Ishikawa (cell line): ENCODE data around the gene ACOXL.

ENCODE experiments used
- CEBPB ChIP-seq: IDR thresholded peaks from 2 replicates; pipeline ENCODE4 v1.6.1; 2012
- CREB1 ChIP-seq: IDR thresholded peaks from 2 replicates; pipeline ENCODE4 v1.6.1; 2012; ENCODE audit warnings: low read depth
- EGR1 ChIP-seq: IDR thresholded peaks from 2 replicates; pipeline ENCODE4 v1.6.1; 2012
- EP300 ChIP-seq: IDR thresholded peaks from 2 replicates; pipeline ENCODE4 v1.6.1; 2012; ENCODE audit warnings: borderline replicate concordance
- FOXM1 ChIP-seq: IDR thresholded peaks from 2 replicates; pipeline ENCODE4 v1.6.1; 2012; ENCODE audit warnings: low read depth, borderline replicate concordance
- MAX ChIP-seq: IDR thresholded peaks from 2 replicates; pipeline ENCODE4 v1.6.1; 2012
- NFIC ChIP-seq: IDR thresholded peaks from 2 replicates; pipeline ENCODE4 v1.6.1; 2012
- RAD21 ChIP-seq: IDR thresholded peaks from 2 replicates; pipeline ENCODE4 v1.6.1; 2012; ENCODE audit warnings: low read depth
- REST ChIP-seq: IDR thresholded peaks from 2 replicates; pipeline ENCODE4 v1.6.1; 2012; ENCODE audit warnings: low read depth, mild to moderate bottlenecking
- TAF1 ChIP-seq: IDR thresholded peaks from 2 replicates; pipeline ENCODE4 v1.6.1; 2012; ENCODE audit warnings: low read depth, mild to moderate bottlenecking
- TCF12 ChIP-seq: IDR thresholded peaks from 2 replicates; pipeline ENCODE4 v1.6.1; 2012; ENCODE audit warnings: low read depth
- TEAD4 ChIP-seq: IDR thresholded peaks from 2 replicates; pipeline ENCODE4 v1.6.1; 2012
- USF1 ChIP-seq: IDR thresholded peaks from 2 replicates; pipeline ENCODE4 v1.6.1; 2012
- YY1 ChIP-seq: IDR thresholded peaks from 2 replicates; pipeline ENCODE4 v1.6.1; 2012; ENCODE audit warnings: low read depth
- ZBTB7A ChIP-seq: IDR thresholded peaks from 2 replicates; pipeline ENCODE4 v1.6.1; 2012; ENCODE audit warnings: low read depth

ACOXL gene

GRCh38 chr2:110783196-110783873 is 51.0 kb downstream of the ACOXL start:
- no peak for TF ChIP-seq TEAD4
- no peak for TF ChIP-seq NFIC
- TF ChIP-seq USF1, result no peak
- TF ChIP-seq ZBTB7A, result no peak
- no peak for TF ChIP-seq EGR1
- no peak for TF ChIP-seq CREB1
- TF ChIP-seq CEBPB, result no peak
- no peak for TF ChIP-seq MAX

- no peak for TF ChIP-seq TAF1
- no peak for TF ChIP-seq MAX
- no peak for TF ChIP-seq ZBTB7A
- TF ChIP-seq EP300, result no peak
- no peak for TF ChIP-seq TCF12
- no peak for TF ChIP-seq FOXM1
- no peak for TF ChIP-seq NFIC
- TF ChIP-seq YY1, result no peak
- TF ChIP-seq RAD21, result no peak
- TF ChIP-seq TEAD4, result no peak
- no peak for TF ChIP-seq CREB1
- no peak for TF ChIP-seq EGR1
- TF ChIP-seq CEBPB, result no peak
- TF ChIP-seq REST, result no peak
- TF ChIP-seq USF1, result no peak
Observed at GRCh38 chr2:110784047-110784631, 51.8 kb downstream of the ACOXL start.

GRCh38 chr2:110785439-110785838 is 53.1 kb downstream of the ACOXL start:
- no peak for TF ChIP-seq NFIC
- TF ChIP-seq EGR1, result no peak
- TF ChIP-seq TEAD4, result no peak
- TF ChIP-seq EP300, result no peak
- TF ChIP-seq TAF1, result no peak

- TF ChIP-seq CREB1 (no peak), ZBTB7A (no peak), EP300 (no peak), TAF1 (no peak)
Observed at GRCh38 chr2:110788976-110789375, 56.6 kb downstream of the ACOXL start.

- TF ChIP-seq EP300, result no peak
- TF ChIP-seq CEBPB, result no peak
- no peak for TF ChIP-seq EGR1
- TF ChIP-seq RAD21, result no peak
- no peak for TF ChIP-seq USF1
- TF ChIP-seq YY1, result no peak
- TF ChIP-seq TCF12, result no peak
- TF ChIP-seq ZBTB7A, result no peak
- no peak for TF ChIP-seq NFIC
- no peak for TF ChIP-seq CREB1
- TF ChIP-seq MAX, result no peak
- TF ChIP-seq REST, result no peak
- no peak for TF ChIP-seq FOXM1
- TF ChIP-seq TAF1, result no peak
- TF ChIP-seq TEAD4, result no peak
Observed at GRCh38 chr2:110789706-110790105, 57.3 kb downstream of the ACOXL start.

- TF ChIP-seq CREB1, result no peak
- TF ChIP-seq MAX, result no peak
- no peak for TF ChIP-seq CEBPB
- TF ChIP-seq USF1, result no peak
- no peak for TF ChIP-seq TAF1
- no peak for TF ChIP-seq NFIC
- TF ChIP-seq TCF12, result no peak
- TF ChIP-seq FOXM1, result no peak
- TF ChIP-seq ZBTB7A, result no peak
- TF ChIP-seq YY1, result no peak
- TF ChIP-seq EP300, result no peak
- TF ChIP-seq REST, result no peak
- TF ChIP-seq TEAD4, result no peak
Observed at GRCh38 chr2:110790907-110791306, 58.5 kb downstream of the ACOXL start.
